Astrocyte (in vitro differentiated cells and primary cell): ENCODE measurements around the gene TTLL9.

Experiments used
- CTCF ChIP-seq: IDR thresholded peaks from 2 replicates; pipeline ENCODE4 v1.5.1; 2011; ENCODE audit warnings: low read depth, mild to moderate bottlenecking, inconsistent platforms, low read length, moderate library complexity; ENCODE audit not compliant: insufficient read depth
- EZH2 ChIP-seq: IDR thresholded peaks from 2 replicates; pipeline ENCODE4 v1.6.1; 2012; ENCODE audit warnings: mild to moderate bottlenecking, low read length, inconsistent platforms; ENCODE audit not compliant: insufficient read depth

DNA sequence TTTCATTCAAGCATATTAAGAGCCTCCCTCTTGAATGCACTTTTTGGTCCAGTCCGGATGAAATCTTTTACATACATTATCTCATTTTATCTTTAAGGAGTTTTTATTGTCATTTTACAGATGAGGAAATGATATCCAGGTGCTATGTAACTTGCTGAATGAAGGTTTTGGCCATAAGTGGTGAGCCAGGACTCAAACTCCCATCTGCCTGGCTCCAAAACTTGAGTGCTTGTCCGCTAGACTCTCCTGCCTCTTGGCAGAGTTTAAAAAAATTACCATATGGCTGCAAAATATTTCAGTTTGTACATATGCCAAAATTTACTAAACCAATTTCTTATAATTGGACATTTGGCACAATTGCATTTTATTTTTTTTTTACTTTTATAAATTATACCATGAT lies 69.2 kb downstream of the TTLL9 start:
- TF ChIP-seq CTCF (no peak), EZH2 (no peak)
